ENCODE data around the gene TF.

TF gene

GRCh38 chr3:133733226-133733625 lies 13.0 kb upstream of the TF start:
- TF ChIP-seq RBAK (tag by site-specific recombination; IDR thresholded peaks at IDR 0.05) (no peak), REST (tag by site-specific recombination; IDR thresholded peaks at IDR 0.05) (no peak), ZNF692 (tag by site-specific recombination; IDR thresholded peaks at IDR 0.05) (no peak), ZNF433 (tag by site-specific recombination; IDR thresholded peaks at IDR 0.05; ENCODE audit: low read depth) (no peak), ZXDB (tag by site-specific recombination; IDR thresholded peaks at IDR 0.05) (no peak), ZNF645 (tag by site-specific recombination; IDR thresholded peaks at IDR 0.05) (no peak), ZIC2 (tag by site-specific recombination; IDR thresholded peaks at IDR 0.05) (no peak), ZNF76 (tag by site-specific recombination; IDR thresholded peaks at IDR 0.05; ENCODE audit: borderline replicate concordance, low read depth) (no peak), ZBTB17 (tag by site-specific recombination; IDR thresholded peaks at IDR 0.05) (no peak), ZFP41 (tag by site-specific recombination; IDR thresholded peaks at IDR 0.05; ENCODE audit: borderline replicate concordance) (no peak), GLI2 (tag by site-specific recombination; IDR thresholded peaks at IDR 0.05; ENCODE audit: borderline replicate concordance, low read depth) (no peak), ZNF37A (tag by site-specific recombination; IDR thresholded peaks at IDR 0.05) (no peak), ZNF48 (tag by site-specific recombination; IDR thresholded peaks at IDR 0.05) (no peak)
- TF ChIP-seq, protein P1, sequence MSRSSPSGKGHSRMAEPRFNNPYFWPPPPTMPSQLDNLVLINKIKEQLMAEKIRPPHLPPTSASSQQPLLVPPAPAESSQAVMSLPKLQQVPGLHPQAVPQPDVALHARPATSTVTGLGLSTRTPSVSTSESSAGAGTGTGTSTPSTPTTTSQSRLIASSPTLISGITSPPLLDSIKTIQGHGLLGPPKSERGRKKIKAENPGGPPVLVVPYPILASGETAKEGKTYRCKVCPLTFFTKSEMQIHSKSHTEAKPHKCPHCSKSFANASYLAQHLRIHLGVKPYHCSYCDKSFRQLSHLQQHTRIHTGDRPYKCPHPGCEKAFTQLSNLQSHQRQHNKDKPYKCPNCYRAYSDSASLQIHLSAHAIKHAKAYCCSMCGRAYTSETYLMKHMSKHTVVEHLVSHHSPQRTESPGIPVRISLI (tag by site-specific recombination; IDR thresholded peaks at IDR 0.05) = no peak
- no peaks in the 10 kb centered on the region for H3K4me1 ChIP-seq (ENCODE audit: control insufficient read depth, insufficient read depth, low read length)
- no peaks in the 10 kb centered on the region for H3K9me3 ChIP-seq (ENCODE audit: control insufficient read depth, insufficient read depth, low read depth, low read length)
- ChIA-PET POLR2A (no interaction called here), CTCF (no interaction called here)
- no peak overlapping the region for H3K27ac ChIP-seq (ENCODE audit: extremely low read depth, low read depth, low read length)
- H3K36me3 ChIP-seq (ENCODE audit: control insufficient read depth in 2 of 2, insufficient read depth in 1 of 2, low read length in 2 of 2) = no peaks in the 10 kb centered on the region
- H3K4me3 ChIP-seq (ENCODE audit: low read depth, low read length) = no peak overlapping the region

DNA sequence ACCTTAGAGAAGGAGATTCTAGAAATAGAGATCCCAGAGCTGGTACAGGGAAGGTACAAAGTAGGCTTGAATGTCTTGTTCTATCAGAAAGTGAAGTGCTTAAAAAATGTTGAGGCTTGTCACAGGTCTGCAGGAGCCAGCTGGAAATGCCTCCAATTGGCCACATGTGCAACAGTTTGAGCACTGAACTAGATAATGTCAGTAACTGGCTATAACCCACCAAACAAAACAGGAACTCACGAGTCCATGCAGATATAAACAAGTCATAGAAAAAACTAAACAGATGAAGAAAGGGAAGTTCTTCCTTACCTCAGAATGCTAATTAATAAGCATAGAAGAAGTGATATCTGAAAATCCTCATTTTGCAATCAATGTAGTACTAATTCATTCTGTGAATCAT lies 11.9 kb upstream of the TF start:
- Histone ChIP-seq H3K36me3 (ENCODE audit: control insufficient read depth in 2 of 2, insufficient read depth in 1 of 2, low read length in 2 of 2) (no peaks in the 10 kb centered on the region), H3K27ac (ENCODE audit: extremely low read depth, low read depth, low read length) (no peak overlapping the region), H3K4me3 (ENCODE audit: low read depth, low read length) (no peak overlapping the region), H3K9me3 (ENCODE audit: control insufficient read depth, insufficient read depth, low read depth, low read length) (no peaks in the 10 kb centered on the region), H3K4me1 (ENCODE audit: control insufficient read depth, insufficient read depth, low read length) (no peaks in the 10 kb centered on the region)
- CTCF ChIA-PET = interaction anchor here (0.6 kb wide), 1 partner anchor 34 kb away, joined by 4 read pairs; no protein-coding TSS in a partner anchor
- TF ChIP-seq ZNF791 (tag by site-specific recombination; IDR thresholded peaks at IDR 0.05) (no peak), MZF1 (tag by site-specific recombination; IDR thresholded peaks at IDR 0.05; ENCODE audit: borderline replicate concordance) (no peak), ZNF37A (tag by site-specific recombination; IDR thresholded peaks at IDR 0.05) (no peak), ZNF549 (tag by site-specific recombination; IDR thresholded peaks at IDR 0.05) (no peak), ZNF10 (tag by site-specific recombination; IDR thresholded peaks at IDR 0.05) (no peak), ZBTB21 (tag by site-specific recombination; IDR thresholded peaks at IDR 0.05) (no peak), ZSCAN23 (tag by site-specific recombination; IDR thresholded peaks at IDR 0.05) (no peak), ZNF140 (tag by site-specific recombination; IDR thresholded peaks at IDR 0.05) (no peak), ZBTB1 (tag by site-specific recombination; IDR thresholded peaks at IDR 0.05) (no peak), ZNF114 (tag by site-specific recombination; IDR thresholded peaks at IDR 0.05) (no peak), ZNF174 (tag by site-specific recombination; IDR thresholded peaks at IDR 0.05) (no peak), ZNF26 (tag by site-specific recombination; IDR thresholded peaks at IDR 0.05) (no peak), ZNF23 (tag by site-specific recombination; IDR thresholded peaks at IDR 0.05; ENCODE audit: borderline replicate concordance) (no peak), SCRT2 (tag by site-specific recombination; IDR thresholded peaks at IDR 0.05) (no peak)
- POLR2A ChIA-PET = no interaction called here

Measured in HEK293 (cell line).